ENCODE data around the gene LHFPL3. TPM values are rescaled to one million over a fixed set of nuclear protein-coding genes. Genes with fewer than 3 reads are reported as not detected.

Gene LHFPL3
- total RNA-seq, 1 experiment from 2014 or later = not detected

DNA sequence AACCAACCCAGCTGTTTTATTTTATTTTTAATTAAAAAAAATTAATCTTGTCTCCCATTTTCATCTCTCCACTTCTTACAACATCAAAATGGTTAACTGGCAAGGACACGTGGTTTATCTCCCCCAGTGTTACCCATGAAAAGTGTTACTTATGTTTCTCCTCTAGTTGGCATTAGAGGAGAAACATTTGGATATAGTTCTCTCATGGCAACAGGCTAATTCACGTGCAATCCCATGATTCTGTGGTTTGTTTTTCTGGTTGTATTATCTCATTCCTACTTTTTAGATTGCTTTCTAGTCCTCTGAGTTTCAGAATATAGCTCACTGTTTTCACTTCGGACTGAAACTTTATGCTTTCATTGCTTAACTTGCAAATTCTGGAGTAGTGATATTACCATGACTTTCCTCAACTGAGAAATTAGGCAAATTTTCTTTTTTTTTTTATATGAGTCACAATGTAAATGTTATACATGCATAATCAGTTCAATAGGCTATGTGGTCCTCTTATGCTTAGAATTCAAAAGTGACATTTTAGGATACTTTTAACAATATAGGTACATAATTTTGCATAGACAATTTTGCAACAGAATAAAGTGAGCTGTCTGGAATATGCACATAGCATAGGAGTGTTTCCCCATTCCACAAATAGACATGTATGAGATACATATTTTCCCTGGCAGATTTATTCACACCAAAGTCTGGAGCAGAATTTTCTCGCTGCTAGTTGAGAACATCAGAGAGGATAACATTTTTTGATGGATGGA is 43.0 kb downstream of the LHFPL3 start:
- DNase-seq (ENCODE audit: low read depth) = no peak

DNA sequence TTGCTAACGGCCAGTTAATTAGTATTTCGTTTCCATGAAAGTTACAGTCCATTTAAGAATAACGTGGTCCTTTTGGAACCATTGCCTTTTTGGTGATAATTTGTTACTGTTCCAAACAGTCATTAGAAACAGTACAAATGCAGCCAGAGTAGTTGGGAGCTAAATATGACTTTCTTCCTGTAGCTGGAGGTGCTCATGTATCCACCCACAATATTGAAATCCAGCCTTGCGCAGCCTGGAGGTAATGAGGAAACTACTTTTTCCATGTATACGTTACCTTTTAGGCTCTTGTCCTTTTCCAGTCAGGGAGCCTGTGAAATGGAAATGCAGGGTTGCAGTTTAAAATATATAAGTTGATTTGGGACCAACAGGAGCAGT is 43.6 kb downstream of the LHFPL3 start:
- DNase-seq (ENCODE audit: low read depth) = no peak

DNA sequence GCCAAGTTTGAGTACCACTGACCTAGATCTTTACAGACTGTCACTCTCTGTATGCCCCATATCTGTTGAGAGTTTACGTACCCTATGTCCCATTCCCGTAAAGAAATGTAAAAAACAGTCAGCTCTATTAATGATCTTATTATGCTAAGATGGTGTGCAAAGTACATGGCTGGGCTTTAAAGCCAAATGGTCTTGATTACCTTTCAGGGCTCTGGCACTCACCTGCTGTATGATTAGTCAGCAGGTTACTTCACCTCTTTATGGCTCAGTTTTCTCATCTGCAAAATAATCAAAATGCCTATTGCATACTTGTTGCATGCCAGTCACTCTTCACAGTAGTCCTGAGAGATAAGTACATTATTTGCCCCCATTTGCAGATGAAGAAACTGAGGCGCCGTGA is 54.2 kb downstream of the LHFPL3 start:
- no peak for DNase-seq (ENCODE audit: low read depth)

DNA sequence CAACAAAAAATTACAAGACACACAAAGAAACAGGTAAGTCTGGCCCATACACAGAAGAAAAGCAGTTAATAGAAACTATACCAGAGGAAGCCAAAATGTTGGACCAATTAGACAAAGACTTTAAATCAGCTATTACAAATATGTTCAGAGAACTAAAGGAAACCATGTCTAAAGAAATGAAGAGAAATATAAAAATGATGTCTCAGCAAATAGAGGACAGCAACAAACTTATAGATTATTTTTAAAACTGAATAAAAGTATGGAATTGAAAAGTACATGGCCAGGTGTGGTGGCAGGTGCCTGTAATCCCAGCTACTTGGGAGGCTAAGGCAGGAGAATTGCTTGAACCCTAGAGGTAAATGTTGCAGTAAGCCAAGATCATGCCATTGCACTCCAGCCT is 58.5 kb downstream of the LHFPL3 start:
- no peak for DNase-seq (ENCODE audit: low read depth)

DNA sequence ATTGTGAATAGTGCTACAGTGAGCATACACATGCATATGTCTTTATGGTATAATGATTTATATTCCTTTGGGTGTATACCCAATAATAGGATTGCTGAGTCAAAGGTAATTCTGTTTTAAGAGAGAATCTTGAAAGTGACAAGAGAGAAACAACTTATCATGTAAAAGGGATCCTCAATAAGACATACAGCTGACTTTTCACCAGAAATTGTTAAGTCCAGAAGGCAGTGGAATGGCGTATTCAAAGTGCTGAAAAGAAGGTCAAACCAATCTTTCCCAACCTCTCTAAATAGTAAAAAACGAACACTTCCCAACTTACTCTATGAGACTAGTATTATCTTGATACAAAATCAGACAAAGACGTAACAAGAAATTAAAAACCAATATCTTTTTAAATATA is 59.8 kb downstream of the LHFPL3 start:
- no peak for DNase-seq (ENCODE audit: low read depth)

DNA sequence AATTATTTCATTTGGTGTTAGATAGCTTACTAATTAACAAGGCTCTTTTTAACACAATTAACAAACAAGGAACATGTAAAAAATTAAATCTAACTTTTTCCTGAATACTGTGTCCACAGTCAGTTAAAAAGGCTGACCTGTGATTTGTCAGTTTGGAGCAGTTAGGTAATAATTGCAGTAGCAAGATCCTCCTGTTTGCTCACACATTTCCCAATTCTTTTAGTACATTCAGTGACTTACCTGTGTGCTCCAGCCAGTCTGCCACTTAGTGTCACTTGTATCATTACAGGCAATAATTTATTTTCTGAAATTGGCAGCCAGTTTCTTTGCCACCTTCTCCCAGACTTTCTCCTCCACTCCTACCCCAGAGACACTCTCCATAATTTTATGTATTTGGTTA is 66.8 kb downstream of the LHFPL3 start:
- no peak for DNase-seq (ENCODE audit: low read depth)

DNA sequence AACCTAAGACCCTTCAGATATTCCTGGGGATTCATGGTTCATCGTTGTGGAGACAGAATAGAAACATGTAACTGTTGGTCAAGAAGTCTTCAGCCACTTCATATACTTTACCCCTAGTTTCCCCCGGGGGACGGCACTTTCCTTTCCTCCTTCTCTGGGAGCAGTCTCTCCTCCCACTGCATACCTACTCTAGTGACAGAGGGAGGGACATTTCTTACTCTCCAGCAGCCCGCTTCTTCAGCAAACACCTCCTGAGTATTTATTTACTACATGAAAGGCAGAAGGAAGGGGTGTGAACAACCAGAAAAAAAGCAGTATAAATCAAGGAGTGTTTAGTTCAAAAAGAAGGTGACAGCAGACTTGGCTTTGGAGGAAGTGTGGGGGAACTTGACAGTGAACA is 69.0 kb downstream of the LHFPL3 start:
- DNase-seq (ENCODE audit: low read depth) = no peak

DNA sequence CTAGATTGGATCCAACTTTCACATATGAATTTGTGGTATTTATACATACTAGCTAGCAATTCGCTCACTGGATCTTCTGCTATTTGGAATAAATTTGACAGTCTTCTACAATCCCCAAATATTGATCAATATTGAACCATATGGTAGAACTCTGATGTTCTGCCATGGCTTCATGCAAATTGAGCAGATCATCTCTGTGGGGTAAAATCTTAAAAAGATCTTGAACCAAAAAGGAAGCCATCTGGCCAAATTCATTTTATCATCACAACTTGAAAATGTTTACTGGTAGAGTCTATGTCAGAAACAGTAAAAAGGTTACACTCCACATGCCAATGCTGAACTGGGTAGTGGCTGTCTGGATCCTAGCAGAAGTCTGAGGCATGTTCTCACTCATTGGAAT is 80.0 kb downstream of the LHFPL3 start:
- DNase-seq (ENCODE audit: low read depth) = no peak

DNA sequence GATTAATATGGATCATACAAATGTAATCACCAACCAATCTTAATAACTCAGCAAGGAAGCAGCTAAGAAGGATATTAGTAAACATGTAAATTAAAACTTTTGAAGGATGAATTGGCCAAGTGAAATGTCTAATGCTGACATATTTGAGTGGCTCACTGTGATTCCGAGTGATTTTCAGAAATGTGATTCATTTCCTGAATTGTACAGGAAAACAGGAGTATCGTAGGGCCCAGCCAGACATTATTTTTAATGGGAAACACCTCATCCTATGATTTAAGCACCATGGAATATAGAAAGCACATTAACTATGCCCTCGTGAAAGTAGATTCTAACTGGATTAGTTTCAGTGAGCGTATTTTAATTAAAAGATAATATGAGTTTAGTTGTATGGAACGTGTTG is 82.3 kb downstream of the LHFPL3 start:
- DNase-seq (ENCODE audit: low read depth) = no peak

DNA sequence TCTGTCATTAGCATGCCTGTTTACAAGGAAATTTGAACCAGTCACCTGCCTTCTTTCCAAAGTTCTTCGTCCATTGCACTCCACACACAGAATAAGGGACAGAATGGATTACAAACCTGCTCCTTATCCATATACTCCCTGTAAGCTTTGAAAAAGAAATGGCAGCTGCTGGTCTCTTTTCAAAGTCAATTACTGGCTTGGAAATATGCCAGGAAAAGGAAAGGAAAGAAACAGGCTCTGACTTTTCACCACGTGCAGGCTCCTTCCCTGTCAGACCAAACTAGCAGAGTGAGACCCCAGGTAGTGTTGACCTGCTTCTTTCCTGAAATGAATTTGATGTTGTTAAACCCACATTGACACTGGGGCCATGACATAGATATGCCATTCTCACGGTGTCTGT is 84.5 kb downstream of the LHFPL3 start:
- no peak for DNase-seq (ENCODE audit: low read depth)

DNA sequence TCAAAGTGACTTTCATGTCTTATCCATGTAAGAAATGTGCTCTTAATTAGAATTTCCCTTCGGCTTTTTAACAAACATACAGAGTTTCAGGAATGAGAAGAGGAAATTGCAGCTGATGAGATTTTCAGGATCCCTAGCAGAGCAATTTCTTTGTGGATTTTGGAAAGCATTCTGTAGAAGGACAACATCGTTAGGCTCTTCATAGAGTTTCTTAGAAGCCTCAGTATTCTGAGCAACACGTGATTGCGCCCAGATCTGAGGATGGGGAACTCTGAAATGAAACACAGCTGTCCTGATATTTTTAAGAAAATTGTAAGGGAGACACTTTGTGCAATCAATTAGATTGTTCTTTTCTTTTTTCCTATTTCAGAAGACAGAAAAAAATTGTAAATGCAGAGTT is 85.8 kb downstream of the LHFPL3 start:
- no peak for DNase-seq (ENCODE audit: low read depth)

DNA sequence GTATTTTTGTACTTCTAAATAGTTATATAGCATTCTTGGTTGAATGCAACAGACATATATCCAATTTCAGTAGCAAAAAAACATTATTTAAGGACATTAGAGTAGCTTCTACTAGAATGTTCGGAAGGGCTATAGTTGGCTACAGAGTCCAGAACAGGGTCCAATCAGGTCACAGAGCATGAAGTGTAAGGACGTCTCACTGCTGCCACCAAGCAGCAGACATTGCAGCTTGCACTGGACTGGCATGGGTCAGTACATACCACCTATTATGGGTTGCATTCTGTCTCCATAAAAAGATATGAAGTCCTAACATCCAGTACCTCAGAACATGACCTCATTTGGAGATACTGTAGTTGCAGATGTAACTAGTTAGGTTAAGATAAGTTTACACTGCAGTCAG is 87.3 kb downstream of the LHFPL3 start:
- no peak for DNase-seq (ENCODE audit: low read depth)

DNA sequence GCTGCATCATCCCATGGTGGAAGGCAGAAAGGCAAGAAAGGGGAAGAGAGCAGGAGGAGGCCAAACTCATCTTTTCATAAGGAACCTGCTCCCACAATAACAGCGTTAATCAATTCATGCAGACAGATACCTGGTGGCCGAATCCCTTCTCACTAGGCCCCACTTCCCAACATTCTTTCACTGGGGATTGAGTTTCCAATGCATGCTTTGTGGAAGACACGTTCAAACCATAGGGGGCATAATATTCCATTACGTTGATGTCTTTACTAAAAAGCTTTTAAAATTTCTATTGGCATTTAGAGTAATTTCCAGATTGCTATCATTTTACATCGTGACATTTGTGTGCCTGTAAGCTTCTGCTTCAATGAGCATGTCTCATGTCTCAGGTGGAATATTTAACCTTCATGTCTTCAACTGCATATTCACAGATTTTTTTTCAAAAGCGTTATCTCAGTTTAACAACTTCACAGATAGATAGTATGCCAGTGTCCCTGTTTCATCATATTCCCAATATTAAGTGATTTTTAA is 88.5 kb downstream of the LHFPL3 start:
- DNase-seq (ENCODE audit: low read depth) = no peak

DNA sequence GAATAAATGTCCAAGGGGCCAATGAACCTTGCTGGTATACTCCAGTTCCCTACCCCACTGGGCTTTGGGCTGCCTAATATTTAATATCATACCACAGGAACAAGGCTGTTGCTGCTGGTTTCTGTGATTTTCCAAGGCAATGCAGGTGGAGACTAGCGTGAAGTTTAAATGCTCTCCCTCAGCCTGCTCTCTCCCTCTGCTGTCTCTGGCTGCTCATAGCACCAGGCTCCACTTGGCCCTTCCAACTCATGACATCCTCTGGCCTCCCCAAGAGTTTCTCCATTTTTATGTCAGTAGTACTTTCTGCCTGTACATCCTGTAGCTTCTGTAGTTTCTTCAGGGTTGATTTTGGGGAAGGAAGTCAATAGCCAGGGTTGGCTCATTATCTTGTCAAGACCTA is 103.5 kb downstream of the LHFPL3 start:
- DNase-seq (ENCODE audit: low read depth) = no peak

DNA sequence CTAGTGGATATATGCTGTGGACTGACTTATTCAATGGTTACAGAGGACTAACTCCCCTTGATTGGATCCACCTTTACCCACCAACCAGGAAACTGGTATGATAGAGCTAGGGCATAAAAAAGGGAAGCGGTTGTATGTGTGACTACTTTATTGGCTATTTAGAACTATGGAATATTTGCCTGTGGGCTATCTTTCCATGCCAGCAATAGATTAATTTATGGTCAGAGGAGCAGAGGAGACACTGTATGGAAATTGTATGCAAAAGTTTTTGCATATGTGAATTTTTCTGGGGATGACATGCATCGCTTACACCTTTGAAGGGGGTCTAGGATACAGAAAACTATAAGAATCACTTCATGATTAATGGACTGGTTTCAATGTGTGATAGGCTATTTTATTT is 105.7 kb downstream of the LHFPL3 start:
- no peak for DNase-seq (ENCODE audit: low read depth)

DNA sequence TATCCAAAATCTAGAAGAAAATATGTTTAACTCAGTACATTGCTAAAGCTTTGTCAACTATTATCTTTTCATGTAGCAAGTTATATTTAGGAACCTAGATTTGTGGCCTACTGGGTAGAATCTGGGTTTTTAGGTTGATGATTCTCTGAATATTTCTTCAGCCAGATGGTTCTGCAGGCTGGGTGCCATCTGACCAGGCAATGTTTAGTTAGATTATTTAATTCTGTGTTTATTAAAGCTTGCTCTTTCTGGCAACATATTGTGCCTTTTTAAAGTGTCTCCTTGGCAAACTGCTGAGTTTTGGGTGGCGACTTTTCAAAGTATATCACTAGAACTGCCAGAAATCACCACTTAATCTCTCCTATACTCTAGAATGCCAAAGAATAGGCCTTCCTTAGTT is 114.1 kb downstream of the LHFPL3 start:
- DNase-seq (ENCODE audit: low read depth) = no peak

DNA sequence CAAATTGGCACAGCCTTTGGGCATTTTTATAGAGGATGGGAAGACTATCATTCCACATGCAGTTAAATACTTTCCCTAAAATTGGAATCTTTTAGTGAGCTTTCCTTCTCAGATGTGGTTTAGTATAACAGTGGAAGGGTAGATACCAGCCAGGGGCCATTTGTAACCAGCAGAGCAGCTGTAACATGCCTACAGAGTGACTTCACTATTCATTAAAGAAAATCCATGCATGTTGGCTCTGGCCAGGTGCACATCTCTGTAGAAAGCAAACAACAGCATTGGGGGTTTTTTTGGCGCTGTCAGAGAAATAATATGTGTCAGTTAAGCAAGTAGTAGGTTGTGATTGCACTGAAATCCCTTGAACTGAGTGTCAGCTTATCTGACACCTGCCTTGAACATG is 115.6 kb downstream of the LHFPL3 start:
- DNase-seq (ENCODE audit: low read depth) = no peak

DNA sequence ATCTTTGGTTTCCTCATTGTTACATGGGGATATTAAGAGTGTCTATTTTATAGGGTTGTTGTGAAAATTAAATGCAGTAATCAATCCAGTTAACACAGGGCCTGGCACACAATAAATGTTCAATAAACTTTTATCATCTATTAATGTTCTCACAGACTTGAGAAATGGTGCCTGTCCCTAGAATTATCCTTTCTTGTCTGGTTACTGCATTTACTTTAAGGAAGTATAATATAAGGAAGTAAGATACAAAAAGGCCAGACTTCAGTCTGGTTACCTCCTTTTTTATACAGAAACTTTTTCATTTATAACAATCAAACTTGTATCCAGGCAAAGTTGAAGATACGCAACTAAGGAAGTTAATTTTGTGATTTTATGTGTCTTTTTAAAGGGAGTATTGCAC is 117.0 kb downstream of the LHFPL3 start:
- no peak for DNase-seq (ENCODE audit: low read depth)

DNA sequence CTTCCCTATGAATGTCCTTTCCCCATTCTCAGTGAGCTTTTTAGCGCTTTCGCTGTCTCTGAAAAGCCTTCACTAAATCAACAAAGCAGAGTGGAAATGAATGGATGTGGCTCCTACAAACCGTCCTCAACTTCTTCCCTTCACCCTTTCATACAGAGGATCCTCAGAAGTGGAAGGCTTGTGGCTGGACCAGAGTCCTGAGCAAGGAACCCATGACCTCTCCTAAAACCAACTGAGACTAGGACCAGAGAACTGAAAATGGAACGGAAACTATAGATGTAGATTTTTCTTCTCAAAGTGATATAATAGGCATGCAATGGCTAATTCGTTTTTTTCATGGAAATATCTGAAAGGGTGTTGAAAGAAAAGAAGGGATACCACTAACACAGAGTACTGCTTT is 122.5 kb downstream of the LHFPL3 start:
- DNase-seq (ENCODE audit: low read depth) = no peak

DNA sequence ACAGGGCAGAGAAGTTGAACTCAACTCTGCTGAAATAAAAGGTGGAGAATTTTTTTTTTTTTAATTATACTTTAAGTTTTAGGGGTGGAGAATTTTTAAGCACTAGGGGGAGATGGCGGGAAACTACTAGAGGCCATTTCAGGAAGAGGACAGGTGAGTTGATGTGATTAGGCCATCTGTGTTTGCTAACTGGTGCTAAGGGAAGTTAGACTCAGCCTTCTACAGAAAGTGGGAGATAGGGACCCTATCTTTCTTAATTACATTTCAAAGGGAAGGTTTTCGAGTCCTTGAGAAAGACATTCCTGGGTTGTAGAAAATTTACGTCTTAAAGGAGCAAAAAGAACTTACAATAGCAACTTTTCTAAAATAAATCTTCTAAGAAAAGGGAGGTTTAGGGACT is 124.8 kb downstream of the LHFPL3 start:
- no peak for DNase-seq (ENCODE audit: low read depth)

DNA sequence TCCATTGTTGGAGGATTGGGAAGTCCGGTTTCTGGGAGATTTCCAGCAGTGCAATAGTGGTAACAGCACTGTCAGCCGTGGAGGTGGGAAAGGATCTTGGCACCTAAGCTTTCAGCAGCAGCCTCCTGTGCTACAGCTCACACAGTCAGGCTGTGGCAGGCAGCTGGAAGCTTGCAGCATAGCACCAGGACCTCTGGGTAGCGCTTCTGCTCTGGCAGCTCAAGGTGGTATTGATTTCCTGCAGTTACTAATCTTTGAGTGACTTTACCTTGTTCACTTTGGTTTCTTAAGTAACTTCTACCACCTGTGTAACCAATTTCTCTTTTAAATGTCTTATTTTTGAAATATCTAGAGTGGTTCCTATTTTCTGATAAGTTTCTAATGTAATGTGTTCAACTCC is 130.5 kb downstream of the LHFPL3 start:
- DNase-seq (ENCODE audit: low read depth) = no peak

DNA sequence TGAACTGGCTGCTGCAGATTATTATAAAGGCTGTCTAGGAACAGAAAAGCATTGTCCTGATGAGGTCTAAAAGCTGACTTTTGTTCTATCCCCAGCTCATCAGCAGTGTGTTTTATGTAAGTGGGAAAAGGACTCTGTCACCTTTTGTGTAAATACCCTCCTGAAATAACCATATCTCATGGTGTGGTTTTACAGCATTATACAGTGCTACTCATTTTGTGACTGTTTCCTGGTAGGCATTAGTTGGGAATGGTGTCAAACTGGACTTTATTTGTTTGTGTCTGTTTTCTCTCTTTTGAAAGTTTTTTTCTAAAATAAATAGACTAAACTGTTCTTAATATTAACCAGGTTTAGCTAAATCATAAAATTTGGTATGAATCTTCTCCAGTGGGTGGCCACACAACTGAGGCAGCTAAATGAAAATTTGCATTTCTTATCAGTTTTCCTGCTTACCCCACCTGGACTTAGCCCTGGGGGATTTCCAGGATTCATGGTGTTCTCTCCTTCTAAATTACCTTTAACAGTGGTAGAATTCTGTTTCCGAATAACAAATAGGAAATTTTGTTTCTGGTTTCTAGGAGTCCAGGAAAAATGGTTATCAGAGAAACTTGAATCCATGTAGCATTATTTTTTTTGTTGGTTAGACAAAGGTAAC is 140.9 kb downstream of the LHFPL3 start:
- no peak for DNase-seq (ENCODE audit: low read depth)

DNA sequence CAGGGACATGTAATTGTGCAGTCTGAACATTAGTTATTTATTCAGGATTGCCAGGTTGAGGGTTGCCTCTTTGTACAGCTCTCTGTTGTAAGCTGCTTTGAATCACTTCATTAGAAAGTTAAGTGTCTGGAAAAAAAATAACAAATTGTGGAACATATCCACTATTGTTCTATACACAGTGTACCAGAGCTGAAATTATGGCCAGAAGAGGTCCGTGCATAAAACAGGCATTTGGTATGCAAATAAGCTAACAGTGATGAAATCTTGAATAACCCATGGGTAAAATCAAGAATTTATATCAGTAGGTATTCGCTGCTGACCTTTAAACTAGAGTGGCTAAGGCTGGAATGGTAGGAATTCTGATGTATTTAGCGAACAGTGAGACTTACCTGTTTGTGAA is 152.1 kb downstream of the LHFPL3 start:
- DNase-seq (ENCODE audit: low read depth) = no peak
